Tibial nerve (tissue), 4 donors: ENCODE measurements around the gene KCNQ1. TPM values are rescaled to one million over a fixed set of nuclear protein-coding genes. Genes with fewer than 3 reads are reported as not detected.

Experiments used
- DNase-seq, 2 donors: peaks; one replicate each; pipeline ENCODE4 v3.0.0-alpha.2; 2019; ENCODE audit warnings: low spot score in 2 of 2
- H3K27ac ChIP-seq, 4 donors: fragments of 200-600 bp; sonication (generic) in 3 of 4; one replicate each; pipeline ENCODE4 v1.5.1; 2017 to 2019; ENCODE audit warnings: mild to moderate bottlenecking in 1 of 4
- H3K27me3 ChIP-seq, 2 donors: fragments of 200-600 bp; sonication (generic) in 1 of 2; one replicate each; pipeline versions ENCODE4 v1.5.1 to v1.6.0; 2017 to 2019
- H3K36me3 ChIP-seq, 3 donors: fragments of 200-600 bp; sonication (generic); one replicate each; pipeline ENCODE4 v1.5.1; 2018 to 2019
- H3K4me1 ChIP-seq, 4 donors: fragments of 200-600 bp; sonication (generic) in 3 of 4; one replicate each; pipeline ENCODE4 v1.5.1; 2017 to 2019
- H3K4me3 ChIP-seq, 4 donors: fragments of 200-600 bp; sonication (generic) in 3 of 4; one replicate each; pipeline ENCODE4 v1.5.1; 2017 to 2019; ENCODE audit warnings: mild to moderate bottlenecking in 1 of 4, moderate library complexity in 1 of 4
- H3K9me3 ChIP-seq, 4 donors: fragments of 200-600 bp; sonication (generic) in 3 of 4; one replicate each; pipeline ENCODE4 v1.5.1; 2017 to 2019
- EP300 ChIP-seq, 2 donors: sonication (generic); formaldehyde crosslinking; IDR thresholded peaks; one replicate each; pipeline ENCODE4 v1.6.1; 2017; ENCODE audit warnings: antibody characterized with exemption in 2 of 2, mild to moderate bottlenecking in 1 of 2
- POLR2A ChIP-seq, 2 donors: fragments of 450-650 bp; IDR thresholded peaks; one replicate each; pipeline ENCODE4 v1.6.1; 2017; ENCODE audit warnings: antibody characterized with exemption in 2 of 2, mild to moderate bottlenecking in 2 of 2, moderate library complexity in 2 of 2
- WGBS, 2 donors: methylation state at CpG; one replicate each; pipeline ENCODE4 v1.1.5; 2018; 5-methylcytosine and 5-hydroxymethylcytosine counted together
- total RNA-seq, 4 donors: library from RNA; depleted of rRNA; stranded (reverse); fragments of >200 nt; gene quantifications; one replicate each; pipeline ENCODE4 v1.1.0, GENCODE V29; 2016
- TF ChIP-seq, protein P1 (sequence below), 5 experiments: fragments of 200-600 bp in 3 of 5; fragments of 450-650 bp in 2 of 5; sonication (generic) in 3 of 5; IDR thresholded peaks; one replicate each; pipeline ENCODE4 v1.5.1; 2016 to 2019; ENCODE audit warnings: antibody characterized with exemption in 5 of 5, mild to moderate bottlenecking in 3 of 5, moderate library complexity in 2 of 5

The KCNQ1 gene
- total RNA-seq, 4 donors from 2014 or later: 3.5 to 11.4 (median 7.5) TPM

DNA sequence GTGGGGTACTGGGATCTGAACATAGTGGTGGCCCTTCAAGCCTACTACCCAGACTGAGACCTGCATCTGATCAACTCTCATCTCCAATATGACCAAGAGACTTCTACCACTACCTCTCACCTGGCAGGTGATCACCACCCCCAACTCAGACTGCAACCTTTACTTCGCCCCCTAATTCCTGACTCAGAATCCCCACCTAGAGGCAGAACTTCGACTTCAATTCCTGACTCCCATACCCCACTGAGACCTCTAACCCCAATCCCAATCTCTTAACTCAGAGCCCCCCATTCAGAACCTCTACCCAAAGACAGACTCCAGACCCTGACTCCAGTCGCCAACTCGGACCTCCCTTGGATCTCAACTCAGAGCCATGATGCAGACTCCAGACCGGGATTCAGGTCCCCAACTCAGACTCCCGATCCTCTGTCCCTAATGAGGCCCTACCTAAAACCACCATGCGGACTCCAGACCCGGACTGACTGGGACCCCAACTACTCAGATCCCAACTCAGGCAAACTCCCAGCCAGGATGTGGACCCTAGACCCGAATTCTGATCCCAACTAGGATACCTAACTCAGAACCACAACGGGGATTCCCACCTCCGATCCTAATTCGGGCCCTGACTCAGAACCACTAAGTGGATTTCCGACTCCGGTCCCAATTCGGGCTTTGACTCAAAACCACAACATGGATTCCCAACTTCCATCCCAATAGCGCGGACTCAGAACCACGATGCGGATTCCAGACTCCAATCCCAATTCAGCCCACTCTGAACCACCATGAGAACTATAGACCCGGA lies 253.8 kb downstream of the KCNQ1 start:
- Histone ChIP-seq H3K27ac (peak overlapping the region; percentile 74 to 97 (median 83)), H3K9me3 (no peaks in the 10 kb centered on the region), H3K36me3 (no peaks in the 10 kb centered on the region), H3K27me3 (no peaks in the 10 kb centered on the region), H3K4me3 (peak overlapping the region; percentile 58 to 80 (median 78)), H3K4me1 (peaks cover 0 to 58% (median 9%) of the 10 kb centered on the region in 4 donors)
- WGBS, 2 donors: 49 to 60% methylated on average over 19 to 20 of the region's 20 CpGs
- peak in 1 of 2 donors; percentile 7 for DNase-seq
- TF ChIP-seq POLR2A (IDR thresholded peaks at IDR 0.05): no peak
- TF ChIP-seq, protein P1, sequence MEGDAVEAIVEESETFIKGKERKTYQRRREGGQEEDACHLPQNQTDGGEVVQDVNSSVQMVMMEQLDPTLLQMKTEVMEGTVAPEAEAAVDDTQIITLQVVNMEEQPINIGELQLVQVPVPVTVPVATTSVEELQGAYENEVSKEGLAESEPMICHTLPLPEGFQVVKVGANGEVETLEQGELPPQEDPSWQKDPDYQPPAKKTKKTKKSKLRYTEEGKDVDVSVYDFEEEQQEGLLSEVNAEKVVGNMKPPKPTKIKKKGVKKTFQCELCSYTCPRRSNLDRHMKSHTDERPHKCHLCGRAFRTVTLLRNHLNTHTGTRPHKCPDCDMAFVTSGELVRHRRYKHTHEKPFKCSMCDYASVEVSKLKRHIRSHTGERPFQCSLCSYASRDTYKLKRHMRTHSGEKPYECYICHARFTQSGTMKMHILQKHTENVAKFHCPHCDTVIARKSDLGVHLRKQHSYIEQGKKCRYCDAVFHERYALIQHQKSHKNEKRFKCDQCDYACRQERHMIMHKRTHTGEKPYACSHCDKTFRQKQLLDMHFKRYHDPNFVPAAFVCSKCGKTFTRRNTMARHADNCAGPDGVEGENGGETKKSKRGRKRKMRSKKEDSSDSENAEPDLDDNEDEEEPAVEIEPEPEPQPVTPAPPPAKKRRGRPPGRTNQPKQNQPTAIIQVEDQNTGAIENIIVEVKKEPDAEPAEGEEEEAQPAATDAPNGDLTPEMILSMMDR (IDR thresholded peaks at IDR 0.05): no peak
- no peak for TF ChIP-seq EP300 (IDR thresholded peaks at IDR 0.05)

DNA sequence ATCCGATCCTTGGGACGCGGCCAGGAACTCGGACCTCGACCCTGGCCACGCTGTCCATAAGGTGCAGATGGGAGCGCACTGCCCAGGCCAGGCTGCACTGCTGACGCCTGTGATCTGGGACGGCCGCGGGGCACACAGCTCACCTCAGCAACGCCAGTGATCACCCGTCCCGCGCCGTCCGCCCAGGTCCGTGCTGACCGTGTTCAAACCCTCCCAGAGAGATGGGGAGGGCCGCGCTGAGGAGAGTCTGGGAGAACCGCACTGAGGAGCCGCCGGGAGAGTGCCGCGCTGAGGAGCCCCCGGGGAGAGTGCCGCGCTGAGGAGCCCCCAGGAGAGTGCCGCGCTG lies 254.3 kb downstream of the KCNQ1 start:
- DNase-seq: peak in 1 of 2 donors; percentile 15
- TF ChIP-seq, protein P1 (IDR thresholded peaks at IDR 0.05): no peak
- no peak for TF ChIP-seq POLR2A (IDR thresholded peaks at IDR 0.05)
- no peak for TF ChIP-seq EP300 (IDR thresholded peaks at IDR 0.05)
- Histone ChIP-seq H3K4me1 (peaks cover 0 to 57% (median 6%) of the 10 kb centered on the region in 4 donors), H3K9me3 (no peaks in the 10 kb centered on the region), H3K27me3 (no peaks in the 10 kb centered on the region), H3K4me3 (peak overlapping the region; percentile 58 to 80 (median 78)), H3K36me3 (no peaks in the 10 kb centered on the region), H3K27ac (peak overlapping the region; percentile 74 to 97 (median 83))
- 54 to 75% methylated on average over 9 to 27 of the region's 31 CpGs for WGBS, 2 donors

DNA sequence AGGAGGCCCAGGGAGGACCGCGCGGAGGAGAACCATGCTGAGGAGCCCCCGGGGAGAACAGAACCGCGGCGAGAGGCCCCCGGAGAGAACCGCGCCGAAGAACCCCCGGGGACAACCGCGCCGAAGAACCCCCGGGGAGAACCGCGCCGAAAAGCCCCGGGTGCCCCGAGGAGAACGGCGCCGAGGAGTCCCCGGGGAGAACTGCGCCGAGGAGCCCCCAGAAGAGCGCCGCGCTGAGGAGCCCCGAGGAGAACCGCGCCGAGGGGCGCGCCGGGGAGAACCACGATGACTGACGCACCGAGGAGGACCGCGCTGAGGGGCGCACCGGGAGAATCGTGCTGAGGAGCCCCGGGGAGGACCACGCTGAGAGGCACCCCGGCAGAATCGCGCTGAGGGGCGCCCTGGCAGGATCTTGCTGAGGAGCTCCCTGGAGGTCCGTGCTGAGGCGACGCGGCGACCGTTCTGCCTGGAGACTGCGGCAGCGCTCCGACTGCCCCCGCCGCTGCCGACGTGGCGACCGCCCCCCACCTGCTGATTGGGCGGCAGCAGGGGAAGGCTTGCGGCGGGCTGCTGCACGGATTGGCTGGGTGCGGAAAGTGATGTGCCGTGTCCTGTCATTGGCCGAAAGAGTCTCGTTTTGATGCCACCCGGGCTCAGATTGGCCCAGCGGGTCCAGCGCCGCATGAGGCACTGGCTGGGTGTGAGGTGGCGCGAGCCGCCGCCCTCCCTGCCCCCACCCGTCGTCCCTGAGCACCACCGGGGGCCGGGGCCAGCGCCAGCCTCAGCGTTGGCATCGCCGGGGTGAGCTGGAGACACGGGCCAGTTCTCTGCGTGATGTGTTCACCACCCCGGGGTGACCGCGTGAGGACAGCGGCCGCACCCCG lies 255.0 kb downstream of the KCNQ1 start, which contains the start of gene KCNQ1OT1:
Gene KCNQ1OT1, minus strand, starts transcription at position 464 of the 884 bp plus-strand sequence.
- no peaks in the 10 kb centered on the region for H3K9me3 ChIP-seq
- peak; percentile 77 to 82 for DNase-seq
- H3K36me3 ChIP-seq: no peaks in the 10 kb centered on the region
- 68 to 69% methylated on average over 64 to 79 of the region's 98 CpGs for WGBS, 2 donors
- H3K27ac ChIP-seq: peak within 1 kb of the TSS; percentile 76 to 97 (median 92)
- peaks cover 0 to 50% (median 5%) of the 10 kb centered on the region in 4 donors for H3K4me1 ChIP-seq
- H3K4me3 ChIP-seq: peak within 1 kb of the TSS; percentile 58 to 80 (median 78)
- TF ChIP-seq EP300 (IDR thresholded peaks at IDR 0.05) (peak; percentile 28 to 97), POLR2A (IDR thresholded peaks at IDR 0.05) (peak; percentile 86 to 94)
- TF ChIP-seq, protein P1 (IDR thresholded peaks at IDR 0.05): peak in 2 of 5 experiments; percentile 26 to 36
- no peaks in the 10 kb centered on the region for H3K27me3 ChIP-seq

DNA sequence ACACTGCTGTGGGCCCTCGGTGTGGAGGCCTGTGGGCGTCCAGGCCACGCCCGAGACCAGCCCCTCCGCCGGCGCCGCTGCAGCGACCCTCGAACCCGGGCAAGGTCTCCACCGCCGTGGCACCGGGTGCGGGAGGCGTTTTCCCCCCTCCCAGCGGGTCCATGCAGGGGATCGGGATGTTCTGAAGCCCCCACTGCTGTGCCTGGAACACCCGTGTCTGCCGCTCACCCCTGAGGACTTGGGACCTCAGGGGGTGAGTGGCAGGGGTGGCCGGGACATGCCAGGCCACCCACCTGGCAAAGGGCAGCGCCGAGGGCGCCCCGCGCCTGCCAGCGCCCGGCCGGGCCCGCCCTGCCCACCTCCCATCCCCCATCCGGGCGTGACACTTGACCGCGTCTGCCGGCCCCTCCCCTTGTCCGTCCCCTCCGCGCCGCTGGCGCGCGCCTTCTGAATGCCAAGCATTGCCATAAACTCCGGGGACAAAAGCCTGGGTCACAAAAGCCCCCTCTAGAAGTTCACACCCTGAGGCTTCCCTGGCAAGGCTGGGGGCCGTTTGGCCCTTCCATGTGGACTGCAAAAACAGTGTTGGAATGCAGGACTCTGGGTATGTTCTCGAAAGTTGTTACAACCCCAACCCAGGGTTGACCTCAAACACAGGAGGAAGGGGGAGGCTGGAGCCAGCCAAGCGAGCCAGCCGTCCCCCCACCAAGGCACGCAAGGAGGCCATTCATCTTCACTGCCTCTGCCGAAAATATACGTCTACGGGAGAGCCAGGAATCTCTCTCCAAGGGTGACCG lies 255.8 kb downstream of the KCNQ1 start:
- peaks cover 0 to 42% (median 5%) of the 10 kb centered on the region in 4 donors for H3K4me1 ChIP-seq
- DNase-seq: peak; percentile 47 to 60
- 18 to 33% methylated on average over 25 to 51 of the region's 52 CpGs for WGBS, 2 donors

DNA sequence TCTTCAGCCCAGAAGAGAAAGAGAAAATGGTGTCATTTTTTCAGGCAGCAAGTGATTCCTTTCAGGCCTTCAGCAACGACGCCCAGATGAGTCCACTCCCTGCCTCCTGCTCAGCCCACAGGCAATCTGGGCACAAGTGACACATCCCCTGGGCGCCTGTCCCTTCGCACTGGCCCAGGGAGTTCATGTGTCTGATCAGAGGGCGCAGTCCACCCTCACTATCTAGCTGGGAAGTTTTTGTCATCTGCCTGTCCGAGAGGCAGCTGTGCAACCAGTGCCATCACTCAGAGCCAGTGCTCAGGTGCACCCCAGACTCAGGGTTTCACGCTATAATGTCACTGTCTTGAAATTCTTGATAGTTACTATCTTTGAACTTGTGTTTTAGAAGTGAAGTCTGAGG lies 256.4 kb downstream of the KCNQ1 start:
- TF ChIP-seq POLR2A (IDR thresholded peaks at IDR 0.05): no peak
- TF ChIP-seq, protein P1 (IDR thresholded peaks at IDR 0.05): no peak
- TF ChIP-seq EP300 (IDR thresholded peaks at IDR 0.05): no peak
- peak overlapping the region in 3 of 4 donors; percentile 92 to 97 (median 92) for H3K27ac ChIP-seq
- no peaks in the 10 kb centered on the region for H3K27me3 ChIP-seq
- no peaks in the 10 kb centered on the region for H3K9me3 ChIP-seq
- peaks cover 0 to 36% (median 5%) of the 10 kb centered on the region in 4 donors for H3K4me1 ChIP-seq
- no peaks in the 10 kb centered on the region for H3K36me3 ChIP-seq
- WGBS, 2 donors: 73 to 75% methylated on average over 7 of the region's 7 CpGs
- peak overlapping the region in 1 of 4 donors; percentile 79 for H3K4me3 ChIP-seq
- DNase-seq: no peak

More for the DNA sequence above, 255.8 kb downstream of the KCNQ1 start:
- TF ChIP-seq POLR2A (IDR thresholded peaks at IDR 0.05): peak; percentile 12 to 39
- TF ChIP-seq EP300 (IDR thresholded peaks at IDR 0.05): no peak
- Histone ChIP-seq H3K4me3 (peak overlapping the region; percentile 55 to 80 (median 72)), H3K9me3 (no peaks in the 10 kb centered on the region), H3K27ac (peak overlapping the region; percentile 76 to 97 (median 92)), H3K27me3 (no peaks in the 10 kb centered on the region), H3K36me3 (no peaks in the 10 kb centered on the region)
